Measurements from ENCODE around the gene DNAJC15. TPM values are rescaled to one million over a fixed set of nuclear protein-coding genes. Genes with fewer than 3 reads are reported as not detected.
"Not testable (repeated sequence)": the region's sequence is repeated elsewhere in the genome, so short reads cannot be mapped to it uniquely, and the experiment has no call there.

Gene DNAJC15
- total and polyA plus RNA-seq, 2 of the 8 experiments (the other 6 are each of a cell fraction or from before 2014, with no cell fraction given) = 5.8 to 20.8 TPM

DNA sequence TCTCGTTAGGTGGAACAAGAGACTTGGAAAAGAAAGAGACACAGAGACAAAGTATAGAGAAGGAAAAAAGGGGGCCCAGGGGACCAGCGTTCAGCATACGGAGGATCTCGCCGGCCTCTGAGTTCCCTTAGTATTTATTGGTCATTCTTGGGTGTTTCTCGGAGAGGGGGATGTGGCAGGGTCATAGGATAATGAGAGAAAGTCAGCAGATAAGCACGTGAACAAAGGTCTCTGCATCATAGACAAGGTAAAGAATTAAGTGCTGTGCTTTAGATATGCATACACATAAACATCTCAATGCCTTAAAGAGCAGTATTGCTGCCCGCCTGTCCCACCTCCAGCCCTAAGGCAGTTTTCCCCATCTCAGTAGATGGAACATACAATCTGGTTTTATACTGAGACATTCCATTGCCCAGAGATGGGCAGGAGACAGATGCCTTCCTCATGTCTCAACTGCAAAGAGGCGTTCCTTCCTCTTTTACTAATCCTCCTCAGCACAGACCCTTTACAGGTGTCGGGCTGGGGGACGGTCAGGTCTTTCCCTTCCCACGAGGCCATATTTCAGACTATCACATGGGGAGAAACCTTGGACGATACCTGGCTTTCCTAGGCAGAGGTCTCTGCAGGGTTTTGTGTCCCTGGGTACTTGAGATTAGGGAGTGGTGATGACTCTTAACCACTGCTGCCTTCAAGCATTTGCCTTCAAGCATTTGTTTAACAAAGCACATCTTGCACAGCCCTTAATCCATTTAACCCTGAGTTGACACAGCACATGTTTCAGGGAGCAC is 17.4 kb downstream of the DNAJC15 start:
- CTCF ChIA-PET (ENCODE audit: partially characterized antibody) = interaction anchor here (2.3 kb wide), 1 partner anchor 69 kb away, joined by 6 read pairs; no protein-coding TSS in a partner anchor
- peaks cover 2 to 11% (median 5%) of the 10 kb centered on the region in 4 experiments; a peak in 5 of 7 replicates for H3K4me1 ChIP-seq (replicated peaks in 1 of 4; ENCODE audit: control insufficient read depth in 3 of 4, insufficient read depth in 4 of 4, low read length in 3 of 4)
- H3K18ac ChIP-seq (ENCODE audit: extremely low read depth, low read length); H4K5ac ChIP-seq (ENCODE audit: insufficient read length, low read depth, low read length); H2BK12ac ChIP-seq (ENCODE audit: low read depth, low read length); H2BK120ac ChIP-seq (replicated peaks; ENCODE audit: low read depth, low read length); H3K79me2 ChIP-seq (ENCODE audit: control insufficient read depth in 1 of 2, insufficient read depth in 2 of 2, low read length in 2 of 2); H3K23ac ChIP-seq (ENCODE audit: insufficient read length); H3K9me3 ChIP-seq (ENCODE audit: insufficient read depth in 2 of 2, low read depth in 1 of 2, low read length in 1 of 2); H3K4me2 ChIP-seq (ENCODE audit: insufficient read depth in 1 of 2, low read depth in 2 of 2, low read length in 2 of 2); H2BK5ac ChIP-seq (ENCODE audit: low read depth, low read length); H3K27ac ChIP-seq (ENCODE audit: low read depth, low read length); H4K20me1 ChIP-seq (replicated peaks in 1 of 2; ENCODE audit: control insufficient read depth in 1 of 2, insufficient read depth in 2 of 2, low read length in 2 of 2); H2AFZ ChIP-seq (ENCODE audit: low read length); FAIRE-seq; H3K23me2 ChIP-seq (ENCODE audit: low read depth, low read length); POLR2A ChIA-PET (ENCODE audit: partially characterized antibody); H3K56ac ChIP-seq (replicated peaks; ENCODE audit: insufficient read length, low read depth, low read length); DNase-seq (ENCODE audit: low read depth in 1 of 2, low spot score in 2 of 2); H3K9ac ChIP-seq (replicated peaks in 1 of 4; ENCODE audit: extremely low read depth in 1 of 4, low read depth in 3 of 4, low read length in 3 of 4); H2AK5ac ChIP-seq (ENCODE audit: low read depth, low read length); H3K4ac ChIP-seq (replicated peaks; ENCODE audit: insufficient read length, low read depth, low read length); H3K4me3 ChIP-seq (ENCODE audit: extremely low read depth in 1 of 4, insufficient read depth in 2 of 4, low read depth in 3 of 4, low read length in 4 of 4); H4K91ac ChIP-seq (replicated peaks; ENCODE audit: insufficient read length, low read length); H3K79me1 ChIP-seq (ENCODE audit: low read depth, low read length); H2BK20ac ChIP-seq (ENCODE audit: low read length); H3K27me3 ChIP-seq (replicated peaks in 1 of 4; ENCODE audit: control insufficient read depth in 3 of 4, extremely low read depth in 1 of 4, insufficient read depth in 3 of 4, low read length in 3 of 4); H3K36me3 ChIP-seq (ENCODE audit: control insufficient read depth in 2 of 4, insufficient read depth in 4 of 4, low read length in 3 of 4); H3K14ac ChIP-seq (ENCODE audit: insufficient read length); H4K8ac ChIP-seq (ENCODE audit: extremely low read depth, insufficient read depth, low read length); H2BK15ac ChIP-seq (ENCODE audit: low read length): not testable (repeated sequence)
- 80% methylated on average over 11 of the region's 13 CpGs; no CpG with 5 or more reads in 1 of the 2 experiments for WGBS, 2 experiments (ENCODE audit: extremely low coverage in 1 of 2, insufficient coverage in 1 of 2, insufficient read length in 1 of 2, insufficient replicate concordance in 2 of 2, low coverage in 1 of 2, low lambda C conversion rate in 2 of 2, missing lambda C conversion rate in 1 of 2)
